HG02759 (cell line): ENCODE results near the gene ZNF45.
A peak's percentile ranks its signal among the peaks of the same experiment; 100 is the strongest.
"Not testable (repeated sequence)": the region's sequence is repeated elsewhere in the genome, so short reads cannot be mapped to it uniquely, and the experiment has no call there.

Source experiments
- ATAC-seq: cut with Tn5 transposase; IDR thresholded peaks from one replicate; pipeline ENCODE4 v1.9.1; 2021; ENCODE audit warnings: mild to moderate bottlenecking, moderate library complexity; ENCODE audit not compliant: unreplicated experiment

ZNF45 gene

DNA sequence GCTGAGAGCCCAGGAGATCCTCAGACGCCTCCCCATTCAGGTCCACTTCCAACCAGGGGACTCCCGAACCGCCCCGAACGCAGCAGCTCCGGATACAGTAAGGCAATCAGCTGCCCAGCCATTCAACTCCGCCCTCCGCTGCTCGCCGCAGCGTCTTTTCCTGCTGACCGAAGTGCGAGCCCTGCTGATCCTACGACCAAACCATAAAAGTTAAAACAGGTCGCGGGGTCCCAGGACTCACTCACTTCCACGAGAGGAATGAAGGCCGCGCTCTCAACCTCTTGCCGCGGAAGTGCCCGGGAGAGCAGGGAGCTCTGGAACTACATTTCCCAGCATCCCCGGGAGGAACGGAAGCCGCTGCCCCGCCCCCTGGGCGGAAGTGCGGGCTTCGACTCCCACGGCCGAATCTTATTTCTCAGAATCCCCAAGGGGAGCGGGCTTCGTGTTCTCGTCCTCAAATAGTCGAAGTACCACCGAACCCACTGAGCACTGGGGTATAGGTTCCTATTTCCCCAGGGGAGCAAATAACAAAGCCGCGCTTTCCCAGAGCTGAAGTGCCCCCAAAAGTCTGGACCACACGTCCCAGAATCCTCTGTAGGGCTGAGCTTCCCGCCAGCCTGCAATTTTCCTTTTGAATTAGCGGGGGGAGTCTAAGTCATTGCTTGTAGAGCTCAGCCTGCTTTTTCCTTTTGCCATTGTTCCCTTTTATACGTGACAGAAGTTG lies at the start of gene ZNF45:
Gene ZNF45 (minus strand): TSS at position 298 of the 724 bp plus-strand sequence. CDS start 13,097 bp downstream, outside the sequence.
- ATAC-seq: peak; percentile 97

DNA sequence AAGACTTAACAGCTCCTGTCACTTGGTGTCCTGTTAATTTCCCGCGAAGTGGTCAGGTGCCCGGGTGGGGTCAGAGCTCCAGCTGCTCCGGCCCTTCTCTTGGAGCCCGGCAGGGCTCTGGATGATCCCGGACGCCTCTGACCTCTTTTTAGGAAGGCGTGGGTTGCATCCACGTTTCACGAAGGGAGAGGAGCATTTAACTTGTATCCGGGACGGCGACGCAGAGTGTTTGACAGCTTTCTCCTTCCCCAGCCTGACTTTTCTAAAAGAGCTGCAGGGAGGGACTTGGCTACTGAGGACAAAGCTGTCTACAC lies 49.6 kb upstream of the ZNF45 start:
- peak; percentile 9 for ATAC-seq

DNA sequence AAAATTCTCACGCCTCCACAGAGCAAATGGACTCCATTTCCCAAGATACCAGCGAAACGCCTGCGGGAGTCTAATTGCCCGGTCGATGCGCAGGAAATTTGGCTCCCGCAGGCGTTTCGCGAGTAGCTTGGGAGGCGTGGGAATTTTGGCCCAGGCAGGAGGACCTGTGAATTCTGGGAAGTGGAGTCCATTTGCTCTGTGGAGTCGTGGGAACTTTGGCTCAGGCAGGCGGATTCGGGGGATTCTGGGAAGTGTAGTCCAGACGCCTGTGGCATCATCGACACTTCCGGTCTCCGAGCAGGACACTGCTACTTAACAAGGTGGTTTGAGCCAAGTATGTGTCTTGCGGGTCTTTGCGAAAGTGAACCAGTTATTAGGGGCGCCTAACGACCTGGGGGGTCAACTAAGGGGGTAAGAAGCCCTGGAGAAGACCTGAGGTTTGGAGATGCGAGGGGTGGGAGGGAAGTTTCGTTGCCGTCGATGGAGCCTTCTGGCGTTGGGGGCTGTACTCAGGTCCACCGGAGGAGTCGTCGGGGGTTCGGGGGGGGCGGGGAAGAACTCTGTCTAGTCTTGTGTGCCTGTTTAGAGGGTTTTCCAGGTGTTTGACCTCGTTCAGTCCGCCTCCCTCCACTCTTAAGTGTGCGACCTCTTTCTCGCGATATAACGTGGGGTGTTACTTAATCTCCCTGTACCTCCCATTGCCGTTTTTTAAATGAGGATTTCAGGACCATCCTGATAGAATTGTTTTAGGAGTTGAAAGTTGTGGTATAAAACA lies 49.0 kb upstream of the ZNF45 start, which contains the start of gene ZNF155:
Gene ZNF155 (plus strand): TSS at position 277 of the 775 bp plus-strand sequence. CDS start 4,356 bp downstream, outside the sequence.
- peak; percentile 89 for ATAC-seq

DNA sequence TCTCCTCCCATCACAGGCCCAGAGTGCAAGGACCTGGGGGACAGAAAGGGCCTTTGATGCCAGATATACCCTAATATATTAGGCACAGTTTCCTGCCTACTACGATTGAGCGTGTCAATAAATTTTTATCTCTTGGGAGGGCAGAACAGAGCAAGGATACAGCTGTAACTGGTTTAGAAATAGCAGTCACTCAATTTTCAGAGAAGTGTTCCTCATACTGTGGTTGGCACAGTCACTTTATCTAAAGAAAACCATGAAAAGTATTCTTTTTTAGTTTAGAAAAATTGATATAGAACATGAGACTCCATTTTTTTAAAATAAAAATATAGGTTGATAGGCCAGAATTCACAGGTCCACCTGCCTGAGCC lies 48.4 kb upstream of the ZNF45 start:
- ATAC-seq: peak; percentile 20

- no peak for ATAC-seq
These were observed 41.6 kb upstream of the ZNF45 start for GRCh38 chr19:43976732-43977131.

DNA sequence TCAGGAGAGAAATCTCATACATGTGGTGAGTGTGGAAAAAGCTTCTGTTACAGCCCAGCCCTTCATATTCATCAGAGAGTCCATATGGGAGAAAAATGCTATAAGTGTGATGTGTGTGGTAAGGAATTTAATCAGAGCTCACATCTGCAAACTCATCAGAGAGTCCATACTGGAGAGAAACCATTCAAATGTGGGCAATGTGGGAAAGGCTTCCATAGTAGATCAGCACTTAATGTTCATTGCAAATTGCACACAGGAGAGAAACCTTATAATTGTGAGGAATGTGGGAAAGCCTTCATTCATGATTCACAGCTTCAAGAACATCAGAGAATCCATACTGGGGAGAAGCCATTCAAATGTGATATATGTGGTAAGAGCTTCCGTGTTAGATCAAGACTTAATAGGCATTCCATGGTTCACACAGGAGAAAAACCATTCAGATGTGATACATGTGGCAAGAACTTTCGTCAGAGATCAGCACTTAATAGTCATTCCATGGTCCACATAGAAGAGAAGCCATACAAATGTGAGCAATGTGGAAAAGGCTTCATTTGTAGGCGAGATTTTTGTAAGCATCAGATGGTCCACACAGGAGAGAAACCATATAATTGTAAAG lies 31.1 kb upstream of the ZNF45 start:
- ATAC-seq: no peak

DNA sequence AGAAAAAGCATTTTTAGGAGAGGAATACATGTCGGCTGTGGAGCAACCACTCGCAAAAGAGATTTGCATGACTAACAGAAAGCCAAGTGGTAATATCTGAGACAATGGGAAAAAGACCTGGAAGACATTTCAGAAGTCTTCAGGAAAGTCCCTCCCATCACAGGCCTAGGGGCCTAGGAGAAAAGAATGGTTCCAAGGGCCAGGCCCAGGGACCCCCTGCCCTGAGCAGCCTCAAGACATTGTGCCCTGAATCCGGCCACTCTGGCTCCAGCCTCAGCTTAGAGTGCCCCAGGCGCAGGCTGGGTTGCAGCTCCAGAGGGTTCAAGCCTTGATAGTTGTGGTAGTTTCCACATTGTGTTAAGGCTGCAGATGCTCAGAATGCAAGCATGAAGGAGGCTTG lies 25.3 kb upstream of the ZNF45 start:
- ATAC-seq: no peak

DNA sequence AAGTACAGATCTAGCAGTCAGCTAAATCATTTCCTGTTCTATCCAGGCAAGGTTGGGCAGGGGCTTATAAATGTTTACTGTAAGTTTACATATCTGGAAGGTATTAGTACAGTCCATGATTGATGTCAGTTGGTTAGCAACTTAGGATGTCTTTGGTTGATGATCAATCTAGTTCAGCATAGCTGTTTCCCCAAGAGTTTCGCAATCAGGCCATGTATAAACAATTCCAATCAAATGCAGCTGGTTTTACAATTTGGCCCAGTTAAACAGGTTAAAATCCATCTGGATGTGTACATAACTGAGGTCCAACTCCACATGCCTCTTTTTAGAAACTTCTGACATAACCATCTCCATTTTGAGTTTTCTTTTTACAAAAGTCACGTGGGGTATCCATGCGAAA lies 22.8 kb upstream of the ZNF45 start:
- no peak for ATAC-seq

- ATAC-seq: no peak
These were observed 21.7 kb upstream of the ZNF45 start for GRCh38 chr19:43956827-43957226.

DNA sequence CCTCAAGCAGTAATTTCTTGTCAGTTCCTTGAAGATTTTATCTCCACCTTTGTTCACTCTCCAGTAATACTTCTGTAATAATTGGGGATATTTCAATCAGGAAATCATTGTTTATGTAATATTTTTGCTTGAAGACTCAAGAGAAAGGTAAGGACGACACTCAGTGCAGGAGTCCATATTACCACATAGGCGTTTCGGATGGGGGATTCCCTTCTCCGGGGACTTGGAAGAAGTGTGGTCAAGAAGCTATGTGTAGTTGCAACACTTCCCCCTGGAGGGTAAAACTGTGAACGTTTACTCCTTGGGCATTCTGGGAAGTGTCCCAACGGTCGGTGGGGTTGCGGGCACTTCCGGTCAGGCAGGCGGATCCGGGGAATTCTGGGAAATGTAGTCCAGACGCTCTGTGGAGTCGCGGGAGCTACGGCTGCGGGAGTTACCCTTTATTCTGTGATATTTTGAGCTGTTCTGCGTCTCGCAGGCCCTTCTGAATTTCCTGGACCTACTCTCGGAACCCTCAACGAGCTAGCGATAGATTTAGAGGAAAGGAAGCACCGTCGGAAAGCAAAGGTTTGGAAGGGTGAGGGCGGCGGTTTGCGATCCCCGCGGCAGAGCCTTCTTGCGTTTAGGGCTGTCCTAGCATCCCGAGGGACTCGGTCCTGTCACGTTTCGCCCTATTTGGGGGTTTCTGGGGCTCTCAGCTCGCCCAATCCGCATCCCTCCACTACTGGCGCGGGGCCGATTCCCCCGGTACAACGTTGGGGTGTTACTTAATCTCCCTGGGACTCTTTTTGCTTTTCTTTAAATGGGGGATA lies 16.0 kb upstream of the ZNF45 start, which contains the start of gene ZNF221:
Gene ZNF221 (plus strand): TSS at position 395 of the 812 bp plus-strand sequence. CDS start 11,499 bp downstream, outside the sequence.
- peak; percentile 98 for ATAC-seq

DNA sequence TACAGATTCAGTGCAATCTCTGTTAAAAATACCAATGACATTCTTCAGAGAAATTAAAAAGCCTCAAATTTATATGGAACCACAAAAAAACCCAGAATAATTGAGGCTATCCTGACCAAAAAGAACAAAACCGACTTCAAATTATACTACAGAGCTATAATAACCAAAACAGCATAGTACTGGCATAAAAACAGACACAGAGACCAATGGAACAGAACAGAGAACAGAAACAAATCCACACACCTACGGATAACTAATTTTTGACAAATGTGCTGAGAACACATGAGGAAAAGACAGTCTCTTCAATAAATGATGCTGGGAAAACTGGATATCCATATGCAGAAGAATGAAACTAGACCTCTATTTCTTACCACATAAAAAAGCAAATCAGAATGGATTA lies 14.7 kb upstream of the ZNF45 start:
- ATAC-seq: not testable (repeated sequence)

DNA sequence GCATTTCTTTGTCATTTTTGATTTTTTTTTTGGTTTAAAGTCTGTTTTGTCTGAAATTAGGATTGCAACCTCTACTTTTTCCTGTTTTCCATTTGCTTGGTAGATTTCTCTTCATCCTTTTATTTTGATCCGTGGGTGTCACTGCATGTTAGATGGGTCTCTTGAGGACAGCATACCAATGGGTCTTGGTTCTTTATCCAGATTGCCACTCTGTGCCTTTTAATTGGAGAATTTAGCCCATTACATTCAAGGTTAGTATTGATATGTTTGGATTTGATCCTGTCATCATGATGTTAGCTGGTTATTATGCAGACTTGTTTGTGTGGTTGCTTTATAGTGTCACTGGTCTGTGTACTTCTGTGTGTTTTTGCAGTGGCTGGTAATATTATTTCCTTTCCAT lies 12.3 kb upstream of the ZNF45 start:
- ATAC-seq: not testable (repeated sequence)

DNA sequence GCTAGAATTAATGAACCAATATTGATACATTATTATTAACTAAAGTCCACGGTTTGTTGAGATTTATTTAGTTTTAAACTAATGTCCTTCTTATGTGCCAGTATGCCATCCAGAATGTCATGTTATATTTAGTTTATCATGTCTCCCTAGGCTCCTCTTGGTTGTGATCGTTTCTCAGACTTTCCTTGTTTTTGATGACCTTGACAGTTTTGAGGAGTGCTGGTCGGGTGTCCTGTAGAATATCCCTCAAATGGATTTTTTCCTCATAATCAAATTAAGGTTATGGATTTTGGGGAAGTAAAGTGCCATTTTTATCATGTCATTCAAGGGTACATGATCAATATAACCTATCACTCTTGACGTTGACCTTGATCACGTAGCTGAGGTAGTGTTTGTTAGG lies 6.1 kb upstream of the ZNF45 start:
- no peak for ATAC-seq

- no peak for ATAC-seq
These were observed 5.6 kb upstream of the ZNF45 start for GRCh38 chr19:43940719-43941118.

GRCh38 chr19:43939557-43940260 lies 4.6 kb upstream of the ZNF45 start:
- no peak for ATAC-seq

DNA sequence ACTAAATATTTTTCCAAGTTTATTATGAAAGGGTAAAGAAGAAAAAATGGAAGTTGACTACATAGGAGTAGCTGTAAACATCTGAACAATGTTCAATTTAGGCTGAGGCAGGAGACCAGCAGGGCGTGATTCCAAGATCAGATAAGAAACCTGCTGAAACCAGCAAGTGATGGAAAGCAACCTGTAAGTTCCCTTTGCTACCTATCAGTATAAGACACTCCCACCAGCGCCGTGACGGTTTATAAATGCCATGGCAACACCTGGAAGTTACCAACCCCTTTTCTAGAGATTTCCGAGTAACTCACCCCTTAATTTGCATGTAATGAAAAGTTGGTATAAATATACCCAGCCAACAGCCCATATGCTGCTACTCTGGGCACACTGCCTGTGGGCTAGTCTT lies 1.1 kb upstream of the ZNF45 start:
- no peak for ATAC-seq

DNA sequence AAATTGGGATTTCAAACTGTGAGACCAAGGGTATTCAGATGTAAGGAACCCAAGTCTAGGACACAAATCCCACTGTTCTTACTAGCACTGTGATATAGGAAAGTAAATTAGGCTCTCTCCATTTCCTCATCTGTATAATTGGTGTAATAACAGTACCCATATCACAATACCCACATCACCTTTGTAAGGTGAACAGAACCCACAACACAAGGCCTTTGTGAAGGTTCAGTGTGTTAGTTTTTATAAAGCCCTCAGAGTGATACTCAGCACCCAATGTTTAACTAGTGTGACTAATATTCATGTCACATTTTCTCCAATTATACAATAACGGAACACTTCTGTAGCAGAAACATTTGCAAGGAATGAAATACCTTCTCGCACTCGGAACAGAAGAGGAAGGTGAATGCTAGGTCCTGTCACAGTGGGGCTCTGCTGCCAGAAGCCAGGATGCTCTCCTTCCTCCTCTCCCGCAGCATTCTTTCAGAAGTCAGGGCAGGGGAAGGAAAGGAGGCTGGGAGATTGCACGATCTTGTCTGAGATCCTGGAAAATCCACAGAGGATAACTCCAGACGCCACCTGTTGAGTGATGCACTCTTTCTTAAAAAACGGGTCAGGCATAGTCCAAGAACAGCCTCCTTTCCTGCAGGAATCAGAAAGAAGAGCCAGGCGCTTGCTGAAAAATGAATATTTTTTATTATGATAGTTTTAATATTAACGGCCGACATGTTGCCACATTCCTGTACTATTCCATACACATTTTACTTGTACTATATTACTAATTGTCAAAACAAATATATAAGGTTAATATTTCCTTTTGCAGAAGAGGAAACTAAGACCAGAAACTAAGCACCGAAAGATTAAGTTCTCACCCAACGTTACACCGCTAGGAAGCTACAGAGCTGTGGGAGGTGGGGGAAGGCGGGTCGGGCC lies 762 bp downstream of the ZNF45 start:
- ATAC-seq: no peak

DNA sequence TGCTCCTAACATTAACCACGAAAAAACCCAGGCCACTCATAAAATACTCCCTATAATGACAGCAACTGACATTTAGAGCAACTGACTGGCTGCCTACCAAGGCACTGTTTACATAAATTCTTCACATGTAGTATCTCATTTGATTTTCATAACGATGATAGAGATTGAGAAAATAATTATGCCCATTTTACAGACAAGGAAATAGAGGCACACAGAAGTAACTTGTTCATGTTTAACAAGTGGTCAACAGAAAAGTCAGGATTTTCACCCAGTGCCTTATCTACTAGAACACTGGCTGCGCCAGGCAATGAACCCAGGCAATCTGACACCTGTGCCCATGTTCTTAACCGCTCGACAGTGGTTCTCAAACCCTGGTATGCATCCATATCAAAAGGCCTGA lies 6.3 kb downstream of the ZNF45 start:
- no peak for ATAC-seq

- ATAC-seq: no peak
These were observed 11.2 kb downstream of the ZNF45 start for GRCh38 chr19:43923875-43924274.
